Measurements from ENCODE around the gene DNAJC21.
A peak's percentile ranks its signal among the peaks of the same experiment; 100 is the strongest.

- TF ChIP-seq CTCF (IDR thresholded peaks at IDR 0.05; ENCODE audit: low read length) (peak; percentile 85), EZH2 (IDR thresholded peaks at IDR 0.05; ENCODE audit: borderline replicate concordance, low read length) (no peak)
These were observed 73.9 kb downstream of the DNAJC21 start for GRCh38 chr5:35003018-35003957.
